GM21526 (cell line): Measurements from ENCODE around the gene PDLIM5.
A peak's percentile ranks its signal among the peaks of the same experiment; 100 is the strongest.
"Not testable (repeated sequence)": the region's sequence is repeated elsewhere in the genome, so short reads cannot be mapped to it uniquely, and the experiment has no call there.

Experiments used
- ATAC-seq: cut with Tn5 transposase; IDR thresholded peaks from one replicate; pipeline ENCODE4 v1.9.1; 2021; ENCODE audit warnings: moderate library complexity; ENCODE audit not compliant: unreplicated experiment, low FRiP score

The PDLIM5 gene

DNA sequence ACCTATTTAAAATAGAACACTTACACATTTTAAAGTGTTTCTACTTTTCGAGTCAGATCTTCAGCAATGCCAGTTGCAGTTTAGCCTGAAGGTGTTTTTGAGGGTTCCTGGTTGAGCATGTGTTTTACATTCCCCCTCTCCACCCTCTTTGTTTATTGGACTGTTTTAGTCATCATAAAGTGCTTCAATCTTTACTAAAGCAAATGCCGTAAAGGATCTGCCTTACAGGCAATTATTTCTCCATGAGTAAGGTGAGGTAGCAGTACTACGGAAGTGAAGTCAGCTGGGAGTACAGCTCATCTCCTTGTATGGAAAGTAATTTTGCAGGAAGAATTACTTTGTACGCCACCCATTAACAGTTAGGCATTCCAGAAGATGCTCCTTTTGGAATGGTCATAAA is 36.9 kb downstream of the PDLIM5 start:
- ATAC-seq = no peak

DNA sequence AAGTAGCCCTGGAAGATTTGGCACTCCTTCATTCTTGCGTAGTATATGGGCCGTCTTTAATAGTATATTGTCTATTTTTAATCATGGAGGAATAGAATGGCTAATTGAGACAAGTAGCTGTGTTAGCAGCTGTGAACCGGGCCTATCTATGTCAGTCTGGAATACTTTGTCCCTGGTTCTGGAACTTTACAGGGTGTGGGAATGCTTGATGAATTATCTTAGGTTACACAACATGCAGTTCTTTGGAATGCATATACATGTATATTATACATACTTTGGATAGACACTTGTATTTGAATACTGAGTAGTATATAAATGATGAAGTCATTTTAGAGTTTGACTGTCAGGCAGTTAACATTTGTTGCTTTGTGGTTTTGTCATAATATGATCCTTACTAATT is 37.4 kb downstream of the PDLIM5 start:
- ATAC-seq = no peak

DNA sequence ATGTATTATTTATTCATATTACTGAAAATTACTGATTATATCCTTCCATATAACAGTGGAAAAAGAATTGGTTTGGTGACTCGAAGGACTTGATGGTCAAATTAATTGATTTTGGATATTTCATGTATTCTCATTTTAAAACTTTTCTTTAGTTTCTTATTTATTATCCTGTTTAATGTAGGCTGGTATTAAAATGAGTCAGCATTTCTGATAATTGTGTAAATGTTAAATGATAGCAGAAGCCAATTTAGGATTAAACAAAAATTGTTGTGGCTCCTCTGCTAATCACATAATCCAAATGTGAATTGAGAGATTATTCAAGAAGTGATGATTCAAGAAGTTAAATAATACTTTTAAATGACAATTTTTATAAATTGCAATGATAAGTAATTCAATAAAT is 38.7 kb downstream of the PDLIM5 start:
- no peak for ATAC-seq

DNA sequence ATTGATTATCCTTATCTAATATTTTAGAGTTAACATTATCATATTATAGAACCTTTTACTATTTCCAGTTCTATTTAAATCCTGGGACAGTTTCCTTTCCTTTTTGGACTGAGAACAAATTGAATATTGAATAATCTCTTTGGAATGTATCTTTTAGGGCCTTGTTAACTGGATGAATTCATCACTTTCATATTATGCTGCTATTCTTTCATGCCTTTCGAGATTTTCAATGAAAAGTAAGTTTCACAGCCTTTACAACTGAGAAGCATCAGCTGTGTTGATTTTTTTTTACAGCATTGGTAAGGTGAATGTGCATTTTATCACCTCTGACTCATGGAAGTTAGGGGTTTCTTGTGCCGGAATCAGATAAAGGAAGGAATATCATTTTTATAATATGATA is 39.6 kb downstream of the PDLIM5 start:
- no peak for ATAC-seq

DNA sequence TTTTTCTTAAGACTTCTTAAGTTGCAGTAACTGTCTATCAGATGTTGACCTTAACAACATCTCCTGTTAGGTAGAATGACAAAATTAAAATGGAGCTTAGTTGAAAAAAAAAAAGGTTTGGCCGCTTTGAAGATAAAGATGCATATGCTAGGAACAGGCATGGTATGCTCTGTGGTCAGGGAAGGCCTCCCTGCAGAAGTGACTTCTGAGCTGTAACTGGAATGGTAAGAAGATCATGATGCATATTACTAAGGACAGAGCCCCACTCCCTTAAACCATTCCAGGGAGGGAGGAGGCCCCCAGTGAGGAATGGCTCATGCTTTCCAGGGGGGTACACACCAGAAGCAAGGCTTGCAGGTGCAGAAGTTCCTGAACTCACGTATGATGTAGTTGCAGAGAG is 43.7 kb downstream of the PDLIM5 start:
- no peak for ATAC-seq

DNA sequence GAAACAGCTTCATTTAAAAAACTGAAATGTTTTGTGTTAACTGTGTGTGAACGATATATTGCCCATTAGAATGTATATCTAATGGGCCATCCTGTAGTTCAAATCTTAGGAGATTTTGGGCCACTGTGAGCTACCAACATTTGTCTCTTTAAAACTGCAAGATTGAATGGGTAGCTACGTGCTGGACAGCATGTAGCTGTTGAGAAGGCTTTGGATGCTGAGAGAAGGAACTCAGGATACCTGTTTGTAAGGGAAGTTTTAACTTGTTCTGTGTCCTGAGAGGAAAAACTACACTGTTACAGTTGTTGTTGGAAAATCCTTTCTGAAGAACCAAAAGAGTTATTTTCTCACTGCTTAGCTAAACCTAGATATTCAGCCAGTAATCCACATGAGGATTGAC is 45.9 kb downstream of the PDLIM5 start:
- ATAC-seq = no peak

DNA sequence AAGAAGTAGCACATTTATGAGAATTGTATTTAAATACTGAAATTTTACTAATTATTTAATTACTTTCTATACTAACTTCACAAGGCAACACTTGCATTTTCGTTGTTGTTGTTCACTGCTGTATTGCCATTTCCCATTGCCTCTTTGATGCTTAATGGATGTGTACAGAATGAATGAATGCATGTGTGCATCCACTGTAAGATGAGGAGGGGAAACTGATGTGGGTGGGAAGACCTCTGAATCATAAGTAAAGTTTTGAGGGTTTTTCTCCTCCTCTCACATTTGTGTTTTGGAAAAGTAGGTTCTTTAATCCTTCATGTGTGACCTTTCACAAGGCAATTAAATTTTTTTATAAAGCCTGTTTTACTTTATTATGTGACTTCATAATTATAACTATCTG is 46.8 kb downstream of the PDLIM5 start:
- ATAC-seq = no peak

DNA sequence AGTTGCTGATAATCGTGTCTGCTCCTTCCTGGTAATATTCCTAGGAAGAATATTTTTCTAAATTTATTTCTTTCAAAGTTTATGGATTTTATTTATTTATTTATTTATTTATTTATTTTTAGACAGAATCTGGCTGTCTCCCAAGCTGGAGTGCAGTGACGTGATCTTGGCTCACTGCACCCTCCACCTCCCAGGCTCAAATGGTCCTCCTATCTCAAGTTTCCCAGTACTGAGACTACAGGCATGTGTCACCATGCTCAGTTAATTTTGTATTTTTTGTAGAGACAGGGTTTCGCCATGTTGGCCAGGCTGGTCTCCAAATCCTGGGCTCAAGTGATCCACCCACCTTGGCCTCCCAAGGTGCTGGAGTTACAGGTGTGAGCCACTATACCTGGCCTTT is 48.9 kb downstream of the PDLIM5 start:
- ATAC-seq = no peak

DNA sequence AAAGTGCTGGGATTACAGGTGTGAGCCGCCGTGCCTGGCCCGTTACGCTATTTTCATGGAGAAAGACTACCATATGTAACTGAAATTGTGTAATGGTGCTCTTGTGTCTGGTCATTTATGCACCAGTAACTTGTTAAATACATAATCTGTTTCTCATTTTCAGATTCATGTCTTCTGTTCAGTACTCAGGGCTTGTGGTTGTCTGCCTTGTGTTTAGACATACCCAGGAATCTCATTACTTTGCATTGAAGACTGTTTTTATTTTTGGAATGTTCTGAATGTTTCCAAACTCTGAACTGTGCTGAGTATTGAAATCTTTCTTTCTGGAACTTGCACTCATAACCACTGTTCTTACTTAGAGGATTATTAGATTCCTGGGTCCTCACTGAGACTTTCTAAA is 52.8 kb downstream of the PDLIM5 start:
- ATAC-seq = no peak

DNA sequence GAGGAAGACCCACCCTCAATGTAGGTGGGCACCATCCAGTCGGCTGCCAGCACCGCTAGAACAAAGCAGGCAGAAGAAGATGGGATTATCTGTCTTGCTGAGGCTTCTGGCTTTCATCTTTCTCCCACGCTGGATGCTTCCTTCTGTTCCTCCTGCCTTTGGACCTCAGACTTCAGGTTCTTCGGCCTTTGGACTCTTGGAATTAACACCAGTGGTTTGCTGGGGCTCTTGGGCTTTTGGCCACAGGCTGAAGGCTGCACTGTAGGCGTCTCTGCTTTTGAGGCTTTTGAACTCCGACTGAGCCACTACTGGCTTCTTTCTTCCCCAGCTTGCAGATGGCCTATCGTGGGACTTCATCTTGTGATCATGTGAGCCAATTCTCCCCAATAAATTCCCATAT is 55.1 kb downstream of the PDLIM5 start:
- ATAC-seq = no peak

DNA sequence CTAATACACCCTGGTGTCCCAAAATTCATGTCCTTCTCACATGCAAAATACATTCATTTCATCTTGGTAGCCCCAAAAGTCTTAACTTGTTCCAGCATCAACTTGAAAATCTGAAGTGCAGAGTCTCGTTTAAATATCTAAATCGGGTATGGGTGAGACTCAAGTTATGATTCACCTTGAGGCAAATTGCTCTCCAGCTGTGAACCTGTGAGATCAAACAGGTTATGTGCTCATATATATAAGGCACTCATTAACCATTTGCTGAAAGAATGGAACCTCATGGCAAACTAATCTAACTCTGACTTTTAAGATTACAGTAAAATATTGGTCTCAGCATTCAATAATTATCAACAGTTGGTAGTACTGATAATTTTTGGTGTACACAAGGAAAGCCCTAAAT is 55.5 kb downstream of the PDLIM5 start:
- ATAC-seq = no peak

DNA sequence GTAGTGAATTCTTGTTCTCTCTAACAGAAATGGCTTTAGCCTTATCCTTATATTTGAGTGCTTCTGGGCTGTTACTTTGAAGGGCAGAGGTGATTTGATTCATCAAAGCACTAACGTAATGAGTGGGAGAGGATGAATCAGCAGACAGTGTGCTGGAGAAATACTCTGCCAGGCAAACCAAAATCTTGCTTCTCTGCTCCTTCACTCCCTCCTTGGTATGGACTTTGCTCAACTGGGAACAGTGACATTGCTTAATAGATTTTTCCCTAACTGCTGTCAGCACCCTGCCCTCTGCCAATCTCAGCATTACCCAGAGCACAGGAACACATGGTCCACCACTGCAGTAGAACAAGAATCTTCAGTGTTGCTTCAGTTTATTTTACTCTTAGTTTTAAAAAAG is 56.0 kb downstream of the PDLIM5 start:
- ATAC-seq = no peak

DNA sequence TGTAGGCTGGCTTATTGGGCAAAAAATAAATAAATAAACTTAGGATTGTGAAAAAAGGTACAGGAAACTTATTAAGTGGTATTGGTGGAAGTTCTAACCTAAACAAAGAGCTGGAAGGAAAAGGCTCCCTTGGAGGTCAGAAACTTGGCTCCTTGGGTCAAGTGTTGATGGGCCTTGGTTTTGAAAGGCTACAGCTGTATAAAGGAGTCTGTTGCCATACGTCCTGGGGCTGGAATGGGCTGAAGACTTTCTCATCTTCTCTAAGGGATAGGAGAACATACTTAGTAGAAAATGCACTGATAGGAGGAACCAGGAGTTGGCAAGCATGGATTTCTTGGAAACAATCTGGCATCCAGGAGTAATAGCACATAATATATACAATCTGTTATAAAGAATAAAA is 56.6 kb downstream of the PDLIM5 start:
- ATAC-seq = no peak

DNA sequence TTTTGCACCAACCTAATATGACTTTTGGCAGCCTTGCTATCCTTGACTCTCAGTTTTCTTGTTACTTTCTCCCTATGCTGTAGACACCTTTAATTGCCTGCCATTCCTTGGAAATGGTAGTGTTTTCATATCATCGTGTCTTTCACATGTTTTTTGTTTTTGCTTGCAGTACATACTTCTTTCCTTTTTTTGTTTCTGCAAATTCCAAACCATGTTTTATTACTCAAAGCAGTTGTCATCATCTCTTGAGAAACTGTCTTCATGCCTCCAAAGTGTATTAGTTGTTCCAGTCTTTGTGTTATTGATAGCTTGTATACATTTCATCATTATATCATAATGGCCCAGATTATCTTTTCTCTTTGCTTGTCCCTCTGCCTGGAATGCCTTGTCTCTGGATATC is 57.1 kb downstream of the PDLIM5 start:
- ATAC-seq = no peak

DNA sequence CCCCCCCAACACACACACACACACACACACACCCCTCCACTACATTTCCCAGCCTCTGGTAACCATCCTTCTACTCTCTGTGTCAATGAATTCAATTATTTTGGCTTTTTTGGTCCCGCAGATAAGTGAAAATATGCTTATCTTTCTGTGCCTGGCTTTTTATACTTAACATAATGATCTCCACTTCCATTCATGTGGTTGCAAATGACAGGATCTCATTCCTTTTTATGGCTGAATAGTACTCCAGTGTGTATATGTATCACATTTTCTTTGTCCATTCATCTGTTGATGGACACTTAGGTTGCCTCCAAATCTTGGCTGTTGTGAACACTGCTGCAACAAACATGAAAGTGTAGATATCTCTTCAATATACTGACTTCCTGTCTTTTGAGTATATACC is 59.8 kb downstream of the PDLIM5 start:
- no peak for ATAC-seq

DNA sequence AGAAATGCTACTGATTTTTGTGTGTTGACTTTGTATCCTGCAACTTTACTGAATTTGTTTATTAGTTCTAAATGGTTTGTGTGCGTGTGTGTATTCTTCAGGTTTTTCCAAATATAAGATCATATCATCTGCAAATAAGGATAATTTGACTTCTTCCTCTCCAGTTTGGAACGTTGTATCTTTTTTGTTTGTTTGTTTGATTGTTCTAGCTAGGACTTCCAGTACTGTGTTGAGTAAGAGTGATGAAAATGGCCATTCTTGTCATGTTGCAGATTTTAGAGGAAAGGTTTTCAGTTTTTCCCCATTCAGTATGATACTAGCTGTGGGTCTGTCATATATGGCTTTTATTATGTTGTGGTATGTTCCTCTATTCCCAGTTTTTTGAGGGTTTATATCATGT is 61.8 kb downstream of the PDLIM5 start:
- ATAC-seq = not testable (repeated sequence)

DNA sequence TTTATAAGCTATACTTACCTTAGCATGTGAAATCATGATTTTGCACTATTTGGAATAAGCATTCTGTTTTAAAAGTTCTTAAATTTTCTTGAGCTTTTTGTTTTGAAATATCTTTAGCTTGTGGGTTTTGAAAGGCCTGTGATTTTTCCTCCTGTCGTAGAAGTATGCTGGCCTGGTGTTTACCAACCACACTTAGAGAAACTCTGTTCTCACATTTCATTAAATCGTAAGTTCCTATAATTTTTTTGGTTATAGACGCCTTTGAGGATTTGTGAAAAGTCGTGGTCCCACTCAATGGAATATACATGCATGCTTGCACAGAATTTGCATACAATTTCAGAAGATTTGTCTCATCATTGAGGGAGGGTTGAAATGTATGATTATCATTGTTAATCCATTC is 63.6 kb downstream of the PDLIM5 start:
- ATAC-seq = no peak

DNA sequence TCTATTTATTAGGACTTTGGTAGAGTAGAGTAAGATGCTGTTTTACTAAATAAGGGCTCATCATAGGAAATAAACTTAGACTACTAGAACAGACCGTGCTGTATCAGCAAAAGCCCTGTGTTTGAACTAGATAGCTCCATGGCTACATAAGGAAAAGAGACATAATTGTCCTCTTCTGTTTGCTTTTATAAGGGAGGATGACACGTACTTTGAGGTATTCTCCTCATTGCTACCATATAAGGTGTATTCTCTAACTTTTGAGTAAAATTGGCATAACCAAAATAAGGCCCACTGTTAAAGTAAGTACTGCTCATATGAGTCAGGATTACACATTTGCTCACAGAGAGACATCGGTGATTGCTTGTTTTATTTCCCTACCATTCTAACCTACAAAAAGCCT is 64.3 kb downstream of the PDLIM5 start:
- no peak for ATAC-seq

DNA sequence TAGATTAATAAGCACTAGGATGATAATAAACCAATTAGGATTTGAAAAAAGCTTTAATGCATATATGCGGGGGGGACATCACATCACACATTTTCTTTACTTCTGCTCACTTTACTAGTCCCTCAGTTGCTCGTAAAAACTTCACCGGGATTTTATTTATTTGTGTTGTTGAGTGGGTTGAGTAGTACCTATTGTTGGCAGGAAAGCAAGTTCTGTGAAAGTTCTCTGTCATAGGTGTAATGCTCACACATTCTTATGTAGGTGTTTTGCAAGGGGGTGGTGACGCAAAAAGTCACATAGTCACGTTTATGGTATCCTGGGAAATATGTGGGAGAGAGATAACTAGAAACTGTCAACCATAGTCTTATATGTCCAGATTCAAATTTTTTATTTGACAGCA is 65.3 kb downstream of the PDLIM5 start:
- ATAC-seq = no peak

DNA sequence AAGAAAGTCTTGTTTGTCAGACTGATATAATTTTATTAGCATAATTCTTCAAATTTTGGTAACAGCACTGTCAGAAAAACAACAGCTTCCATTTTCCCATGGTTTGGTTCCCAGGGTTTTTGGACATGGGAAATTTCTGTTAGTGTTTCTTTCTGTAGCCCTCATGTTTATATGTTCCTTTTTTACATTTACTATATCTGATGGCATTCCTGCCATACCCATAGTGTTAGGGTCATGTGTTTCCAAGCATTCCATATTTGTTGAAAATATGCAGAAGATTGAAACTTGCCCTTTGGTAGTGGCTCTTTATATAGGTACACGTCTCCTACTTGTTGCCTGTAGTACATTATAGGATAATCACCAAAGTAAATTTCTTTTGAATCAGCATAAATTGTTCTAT is 65.8 kb downstream of the PDLIM5 start:
- no peak for ATAC-seq

DNA sequence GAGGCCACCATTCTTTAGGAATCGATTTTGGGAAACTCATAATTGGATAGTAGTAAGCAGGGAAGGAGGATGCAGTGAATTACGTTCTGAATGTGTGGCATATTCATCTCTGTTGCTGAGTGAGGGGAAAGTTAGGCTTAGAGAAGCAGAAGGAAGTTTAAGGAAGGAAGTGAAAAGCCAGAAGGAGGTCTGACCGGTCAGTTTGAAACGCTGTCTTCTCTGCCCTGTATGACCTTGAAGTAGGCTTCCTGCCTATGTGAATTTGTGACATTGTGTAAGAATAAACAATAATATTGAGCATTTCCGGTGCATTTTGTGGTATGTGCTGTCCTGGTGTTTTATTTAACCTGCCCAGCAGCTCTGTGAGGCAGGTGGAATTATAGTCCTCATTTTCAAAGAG is 67.3 kb downstream of the PDLIM5 start:
- ATAC-seq = no peak

DNA sequence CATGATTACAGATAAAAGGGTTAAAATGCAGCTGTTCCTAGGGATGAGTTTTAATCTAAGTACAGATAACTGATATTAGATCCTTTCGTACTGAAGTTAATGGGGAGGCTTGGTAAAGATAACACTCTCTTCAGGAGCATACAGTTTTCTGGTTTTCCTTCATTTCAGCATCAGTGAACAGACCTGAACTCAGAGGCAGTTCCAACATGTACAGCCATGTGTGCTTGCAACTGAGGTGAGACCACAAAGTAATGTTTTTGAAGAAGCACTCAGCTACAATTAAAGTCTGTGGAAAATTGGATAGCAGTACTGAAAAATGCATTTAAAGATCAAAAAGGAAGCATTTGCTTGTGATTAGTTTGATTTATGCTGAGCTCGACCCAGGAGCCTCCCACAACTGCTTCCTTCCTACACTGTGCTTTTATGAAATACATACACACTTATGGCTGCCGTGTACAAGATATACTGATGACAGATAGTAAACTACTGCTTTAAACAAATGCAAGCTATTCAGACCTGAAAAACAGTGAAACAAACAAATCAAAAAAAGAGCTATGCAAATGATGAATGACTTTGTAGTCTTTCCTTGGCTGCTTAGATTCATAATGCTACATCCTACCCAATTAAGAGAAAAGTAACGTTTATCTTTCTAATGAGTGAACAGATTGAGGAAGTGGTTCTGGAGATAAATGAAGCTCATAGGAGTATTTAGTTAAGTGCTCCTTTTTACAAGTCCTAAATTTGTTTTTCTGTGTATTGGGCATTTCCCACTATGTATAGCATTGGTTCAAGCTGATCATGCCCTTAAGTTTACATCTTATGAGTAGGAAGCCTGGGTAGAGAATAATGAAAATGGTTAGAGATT is 68.4 kb downstream of the PDLIM5 start:
- ATAC-seq = peak; percentile 52
